Endothelial cell of hepatic sinusoid (primary cell): ENCODE measurements around the gene NUP205.

Experiments used
- in situ Hi-C: cut with HindIII; loops from 2 replicates; pipeline ENCODE4 v1.10.0; 2017; ENCODE audit warnings: low sequenced_read_pairs

Gene NUP205

GRCh38 chr7:135697276-135698049 is 139.7 kb downstream of the NUP205 start:
- in situ Hi-C loops = no loop called here
